ENCODE results near the gene GRIP1.
A peak's percentile ranks its signal among the peaks of the same experiment; 100 is the strongest.

The GRIP1 gene

DNA sequence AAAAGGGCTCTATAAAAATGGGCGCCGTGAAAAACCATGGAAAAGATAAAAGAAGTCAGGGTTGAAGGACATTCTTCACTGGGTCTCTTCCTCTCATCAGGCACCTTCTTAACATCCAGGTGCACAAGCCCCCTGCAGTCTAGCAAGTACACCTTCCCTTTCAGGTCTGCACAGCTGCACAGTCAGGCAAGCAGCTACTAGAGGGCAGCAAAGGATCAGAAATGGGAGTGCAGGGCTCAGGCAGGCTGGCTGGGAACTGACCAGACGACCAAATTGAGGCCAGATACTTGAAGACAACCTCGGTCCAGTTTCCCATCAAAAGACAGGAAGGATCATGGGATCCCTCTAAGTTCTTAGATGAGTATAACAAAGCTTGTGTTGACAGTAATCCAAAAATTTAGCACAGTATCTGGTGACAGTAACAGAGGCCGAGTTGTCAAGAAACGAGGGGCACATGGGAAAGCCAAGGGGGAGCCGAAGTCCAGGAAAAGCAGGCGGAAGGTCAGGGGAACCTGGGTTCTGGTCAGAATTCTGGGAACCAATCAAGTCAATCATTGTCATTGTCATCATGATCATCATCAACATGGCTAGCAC is 10.1 kb upstream of the GRIP1 start:
- DNase-seq = peak; percentile 27

DNA sequence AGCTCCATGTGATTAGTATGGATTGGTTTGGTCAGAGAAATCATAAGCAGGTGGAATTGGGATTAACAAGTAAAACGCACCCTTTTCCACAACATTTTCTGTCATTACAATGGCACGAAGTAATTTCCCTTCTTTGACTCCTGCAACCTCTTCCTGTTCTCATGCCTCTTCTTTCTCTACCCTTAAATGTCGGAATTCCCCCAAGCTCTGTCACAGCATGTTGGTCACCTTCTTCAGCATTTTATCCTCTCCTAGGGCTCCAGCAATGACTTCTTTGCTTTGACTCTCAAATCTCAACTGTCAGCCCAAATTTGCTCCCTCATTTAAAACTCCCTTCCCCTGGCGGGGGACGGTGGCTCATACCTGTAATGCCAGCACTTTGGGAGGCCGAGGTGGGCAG is 5.3 kb upstream of the GRIP1 start:
- DNase-seq = no peak

DNA sequence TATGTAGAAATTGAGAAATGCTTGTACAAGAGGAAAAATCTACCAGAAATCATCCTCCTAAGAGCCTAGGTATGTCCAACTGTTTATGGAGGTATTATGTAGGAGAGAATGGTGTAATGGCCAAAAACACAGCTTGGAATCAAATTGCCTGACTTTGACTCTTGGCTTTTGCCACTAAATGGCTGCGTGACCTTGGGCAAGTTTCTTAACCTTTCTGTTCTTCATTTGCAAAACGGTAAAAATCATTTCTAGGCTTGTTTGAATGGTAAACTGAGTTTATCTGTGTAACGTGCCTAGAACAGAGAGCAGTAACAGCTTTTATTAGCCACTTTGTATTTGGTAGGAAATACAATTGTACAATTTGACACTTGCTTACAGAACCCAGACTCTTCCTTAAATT is 4.9 kb upstream of the GRIP1 start:
- no peak for DNase-seq

DNA sequence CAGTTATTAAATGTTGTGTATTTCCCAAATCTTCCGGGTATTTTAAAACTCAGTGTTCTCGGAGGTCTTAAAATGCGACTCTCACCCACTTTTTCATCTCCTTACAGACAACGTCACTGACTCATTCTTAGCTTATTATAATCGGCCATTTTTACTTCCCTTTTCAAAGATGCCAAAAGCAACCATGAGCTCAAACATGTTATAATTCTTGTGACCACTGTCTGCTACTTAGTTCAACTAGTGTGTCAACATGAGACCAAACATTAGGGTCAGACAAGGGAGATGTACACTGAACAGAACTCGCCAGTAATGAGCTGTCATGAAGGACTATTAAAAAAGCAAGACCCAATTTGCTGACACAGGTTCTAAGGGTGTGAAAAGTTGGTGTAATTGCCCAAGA is 4.2 kb upstream of the GRIP1 start:
- DNase-seq = no peak

DNA sequence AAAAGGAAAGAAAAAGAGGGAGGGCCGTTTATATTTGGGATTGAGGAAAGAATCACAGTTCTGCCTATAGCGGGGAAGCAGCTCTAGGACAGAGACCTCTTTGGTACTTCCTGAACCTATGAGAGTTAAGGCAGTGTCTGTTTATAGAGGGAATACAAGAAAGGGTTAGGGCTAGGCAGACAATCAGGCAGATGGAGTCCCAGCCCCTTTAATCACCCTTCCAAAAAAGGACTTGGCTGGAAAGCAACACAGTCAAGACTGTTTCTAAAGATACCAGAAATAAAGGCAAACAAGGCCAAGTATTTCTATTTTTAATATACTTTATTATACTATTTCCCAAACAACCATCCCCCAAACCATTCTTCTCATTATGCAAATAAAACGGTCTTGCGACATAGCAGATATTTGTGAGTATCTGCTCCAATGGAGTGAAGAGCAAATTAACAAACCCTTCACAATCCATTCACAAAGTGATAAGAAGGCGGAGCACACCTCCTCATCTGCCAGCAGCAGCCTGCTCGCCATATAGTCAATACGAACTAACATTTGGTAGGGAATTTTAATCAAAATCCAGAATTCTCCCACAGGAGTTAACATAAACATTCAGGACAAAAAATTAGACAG is 697 bp upstream of the GRIP1 start:
- DNase-seq = no peak

DNA sequence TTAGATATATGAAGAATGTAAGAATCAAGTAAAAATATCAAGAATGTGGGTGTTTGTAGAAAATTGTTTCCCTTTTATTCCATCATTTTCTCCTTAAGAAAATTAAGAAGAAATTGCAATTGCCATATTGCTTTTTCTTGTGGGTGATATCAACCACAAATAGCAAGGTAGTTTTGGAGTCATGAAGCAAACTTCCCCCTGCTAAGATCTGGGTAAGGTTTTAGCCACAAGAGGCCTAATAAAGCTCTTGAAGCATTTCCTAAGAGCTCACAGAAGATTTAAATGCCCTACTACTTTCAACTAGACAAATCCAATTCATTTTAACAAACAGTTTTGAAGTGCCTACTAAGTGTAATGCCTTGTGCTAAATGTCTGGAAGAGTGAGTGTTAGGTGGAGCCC is 2.6 kb downstream of the GRIP1 start:
- DNase-seq = no peak

DNA sequence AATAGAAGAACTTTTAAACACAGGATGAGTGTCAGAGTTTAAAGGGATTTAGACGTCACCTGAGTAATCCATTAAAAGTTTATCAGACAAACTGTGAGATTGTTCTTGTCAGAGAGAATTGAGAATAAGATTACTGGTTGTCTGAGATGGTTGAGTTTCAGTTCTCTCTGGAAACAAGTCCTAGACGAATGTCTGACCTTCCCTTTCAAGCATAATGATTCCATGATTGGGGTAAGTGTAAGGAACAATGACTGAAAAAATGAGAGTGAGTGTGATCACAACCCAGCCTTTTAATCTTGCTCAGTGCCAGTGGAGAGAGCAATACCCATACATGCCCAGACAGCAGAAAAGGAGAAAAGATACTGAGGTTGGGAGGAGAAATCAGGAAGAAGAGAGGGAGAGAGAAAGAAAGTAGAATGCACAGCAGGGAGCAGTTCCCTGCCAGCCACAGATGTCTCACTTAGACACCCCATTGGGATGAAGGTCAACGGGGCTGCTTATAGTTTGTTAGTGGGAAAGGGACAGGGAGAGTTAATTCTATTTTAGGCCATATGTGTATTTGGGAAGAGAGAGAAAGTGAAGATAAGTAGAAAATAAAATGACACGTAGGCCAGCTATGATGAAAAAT is 4.3 kb downstream of the GRIP1 start:
- DNase-seq = no peak

DNA sequence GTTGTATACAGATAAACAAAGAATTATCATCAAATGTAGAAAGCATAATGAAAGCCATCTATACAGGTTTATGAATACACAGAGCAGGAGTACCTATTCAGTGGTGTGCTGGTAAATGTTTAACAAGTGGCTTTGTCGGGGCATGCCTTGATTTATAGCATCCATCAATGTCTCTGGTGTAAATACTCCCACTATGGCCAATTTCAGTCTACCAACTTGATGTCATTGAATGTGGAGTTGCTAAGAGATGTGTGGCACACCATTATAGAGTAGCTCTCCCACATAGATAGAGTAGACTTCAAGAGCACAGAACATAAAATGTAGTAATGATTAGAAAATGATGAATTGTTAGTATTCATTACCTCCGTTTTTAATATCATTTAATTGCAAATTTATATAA is 9.3 kb downstream of the GRIP1 start:
- DNase-seq = no peak

DNA sequence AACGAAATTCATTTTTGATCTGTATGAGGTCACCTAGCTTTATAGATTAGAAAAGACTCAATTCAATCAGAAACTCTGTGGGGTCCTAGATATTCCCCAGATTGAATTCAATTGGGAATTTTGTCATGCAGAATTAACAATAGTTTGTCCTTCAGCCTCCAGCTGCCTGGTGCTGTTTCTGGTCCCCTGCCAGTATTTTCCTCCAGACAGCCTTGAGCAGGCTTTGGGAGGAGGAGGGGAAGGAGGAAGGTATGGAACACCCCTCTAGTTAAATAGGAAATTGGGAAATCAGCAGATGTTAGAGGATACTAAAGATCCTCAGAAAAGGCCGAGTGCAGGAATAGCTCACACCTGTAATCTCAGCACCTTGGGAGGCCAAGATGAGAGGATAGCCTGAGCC is 10.6 kb downstream of the GRIP1 start:
- no peak for DNase-seq

DNA sequence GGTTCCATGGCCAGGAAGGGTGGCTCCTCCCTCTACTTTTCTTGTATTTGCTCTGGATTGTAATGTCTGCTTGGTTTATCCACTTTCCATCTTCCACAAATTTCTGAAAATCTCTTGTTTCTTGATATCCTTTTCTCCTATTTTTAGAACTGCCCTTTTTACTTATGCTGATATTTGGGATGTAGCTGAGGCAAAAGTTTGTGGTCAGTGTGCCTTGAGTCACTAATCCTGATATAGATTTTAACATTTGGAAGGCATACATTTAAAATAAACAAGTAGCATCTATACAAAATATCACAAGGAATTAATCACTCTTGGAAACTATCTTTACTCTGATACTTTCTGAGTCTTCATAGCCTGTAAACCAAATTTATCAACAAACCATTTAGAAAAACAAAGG is 11.0 kb downstream of the GRIP1 start:
- no peak for DNase-seq

DNA sequence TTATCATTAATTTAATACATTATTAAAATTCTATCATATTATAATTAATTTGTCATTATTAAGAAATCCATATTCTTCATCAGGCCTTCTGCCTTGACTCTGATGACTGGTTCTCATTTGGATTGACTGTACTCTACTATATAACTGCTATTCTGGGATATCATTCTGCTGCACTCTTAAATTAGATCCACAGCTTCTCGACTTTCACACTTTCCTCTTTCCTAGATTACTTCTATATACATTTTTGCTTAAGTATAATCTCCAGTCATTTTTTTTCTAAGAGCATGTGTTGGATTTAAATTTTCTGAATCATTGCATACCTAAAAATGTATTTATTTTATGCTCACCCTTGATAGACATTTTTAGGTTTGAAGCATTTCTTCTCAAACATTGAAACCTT is 12.4 kb downstream of the GRIP1 start:
- no peak for DNase-seq

DNA sequence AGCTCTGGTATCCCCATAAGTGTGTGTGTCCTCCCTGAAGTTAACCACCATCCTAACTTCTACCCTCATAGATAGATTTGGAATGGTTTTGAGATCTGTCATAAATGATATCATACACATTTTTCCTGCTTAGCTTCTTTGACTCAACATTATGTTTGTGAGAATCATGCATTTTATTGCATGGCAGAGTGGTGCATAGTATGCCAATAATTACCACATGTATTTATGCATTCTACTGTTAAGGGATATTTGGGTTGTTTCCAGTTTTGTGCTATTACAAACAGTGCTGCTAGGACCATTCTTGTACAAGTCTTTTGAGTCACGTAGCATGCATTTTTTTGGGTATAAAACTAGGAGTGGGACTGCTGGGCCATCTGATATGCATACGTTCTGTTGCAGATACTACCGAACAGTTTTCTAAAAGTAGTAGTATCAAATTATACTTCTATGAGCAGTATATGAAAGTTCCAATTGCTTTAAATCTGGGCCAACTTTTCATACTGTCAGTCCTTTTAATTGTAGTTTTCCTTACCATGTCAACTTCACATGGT is 13.4 kb downstream of the GRIP1 start:
- DNase-seq = no peak

DNA sequence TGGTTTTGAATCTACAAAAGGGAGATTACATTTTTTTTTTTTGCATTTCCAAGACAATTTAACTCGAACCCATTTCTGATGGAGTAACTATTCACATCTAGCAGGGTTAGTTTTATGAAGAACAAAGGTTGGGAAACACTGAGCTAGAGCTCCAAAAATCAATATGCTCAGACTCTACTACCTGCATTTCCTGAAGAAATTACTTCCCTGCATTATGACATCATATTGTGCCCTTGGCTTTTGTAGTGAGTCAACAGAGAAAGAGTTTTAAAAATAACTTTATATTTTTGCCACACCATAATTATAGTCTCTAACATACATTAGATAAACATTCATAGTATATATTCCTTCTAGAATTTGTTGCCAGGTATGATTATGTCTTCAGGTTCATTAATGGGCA is 14.8 kb downstream of the GRIP1 start:
- DNase-seq = no peak

DNA sequence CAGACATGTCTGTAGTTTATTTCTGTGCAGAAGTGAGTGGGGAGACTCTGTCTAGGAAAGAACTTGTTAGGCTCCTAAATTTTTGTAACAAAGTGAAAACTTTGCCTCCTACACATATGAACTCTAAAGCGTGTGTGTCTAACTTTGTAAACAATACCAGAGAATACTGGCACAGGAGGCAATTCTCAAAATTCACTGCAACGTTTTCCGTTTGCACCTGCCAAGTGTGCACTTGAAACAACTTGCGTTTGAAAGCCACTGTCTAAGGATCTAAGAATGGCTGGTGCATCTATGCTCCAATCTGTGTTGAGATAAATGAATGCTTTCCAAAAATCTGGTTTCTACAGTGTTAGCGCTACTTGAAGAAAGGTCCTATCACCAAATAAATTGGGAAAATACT is 15.3 kb downstream of the GRIP1 start:
- no peak for DNase-seq

DNA sequence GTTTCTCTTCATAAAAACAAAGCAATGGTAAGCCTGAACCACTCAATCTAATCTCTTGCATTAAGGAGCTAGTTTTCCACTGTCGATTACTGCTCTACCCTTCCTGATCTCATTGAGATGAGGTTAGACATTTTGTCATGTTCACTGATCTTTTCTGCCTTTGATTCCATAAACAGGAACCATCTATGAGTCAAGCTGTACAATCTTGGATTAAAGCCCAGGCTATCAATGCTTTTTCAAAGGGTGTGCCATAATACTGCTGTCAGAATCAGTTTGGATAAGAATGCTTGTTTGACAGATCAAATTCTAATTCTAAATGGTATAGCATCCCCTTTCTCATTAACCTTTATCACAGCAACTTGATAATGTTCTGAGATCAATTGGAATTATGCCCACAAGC is 16.1 kb downstream of the GRIP1 start:
- no peak for DNase-seq

DNA sequence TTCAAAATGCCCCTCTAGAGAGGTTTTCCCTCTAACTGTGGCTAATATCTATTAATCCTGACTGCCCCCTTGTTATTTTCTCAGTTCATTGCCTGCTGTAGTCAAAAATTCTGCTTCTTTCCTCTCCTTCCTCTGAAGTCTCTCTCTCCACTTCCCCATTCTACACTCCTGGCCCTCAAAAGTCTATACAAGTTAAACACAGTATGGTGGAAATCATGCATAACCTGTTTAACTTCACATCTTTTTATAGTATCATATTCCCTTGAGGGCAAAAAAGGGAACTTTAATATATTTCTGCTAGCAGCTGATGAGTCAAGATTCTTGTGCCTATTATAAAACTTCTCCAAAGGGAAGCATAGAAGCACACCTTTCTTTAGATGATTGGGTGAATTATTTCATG is 16.7 kb downstream of the GRIP1 start:
- no peak for DNase-seq

DNA sequence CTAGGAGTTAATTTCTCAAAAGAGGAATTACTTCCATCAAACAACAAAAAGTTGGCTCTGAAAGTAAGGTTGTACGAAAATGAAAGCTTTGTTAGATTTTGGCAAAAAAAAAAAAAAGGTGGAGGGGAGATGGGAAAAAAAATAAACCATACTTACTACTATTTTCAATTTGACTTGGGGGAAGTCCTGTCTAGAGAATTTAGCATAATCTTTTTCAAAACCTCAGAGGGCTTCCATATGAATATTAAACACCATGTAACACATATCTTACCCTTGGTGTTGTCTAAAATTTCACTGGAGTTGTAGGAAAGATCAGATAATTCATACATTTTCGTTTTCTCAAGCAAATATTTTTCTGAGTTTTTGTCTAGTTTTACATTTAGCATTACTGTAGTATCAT is 17.5 kb downstream of the GRIP1 start:
- no peak for DNase-seq

DNA sequence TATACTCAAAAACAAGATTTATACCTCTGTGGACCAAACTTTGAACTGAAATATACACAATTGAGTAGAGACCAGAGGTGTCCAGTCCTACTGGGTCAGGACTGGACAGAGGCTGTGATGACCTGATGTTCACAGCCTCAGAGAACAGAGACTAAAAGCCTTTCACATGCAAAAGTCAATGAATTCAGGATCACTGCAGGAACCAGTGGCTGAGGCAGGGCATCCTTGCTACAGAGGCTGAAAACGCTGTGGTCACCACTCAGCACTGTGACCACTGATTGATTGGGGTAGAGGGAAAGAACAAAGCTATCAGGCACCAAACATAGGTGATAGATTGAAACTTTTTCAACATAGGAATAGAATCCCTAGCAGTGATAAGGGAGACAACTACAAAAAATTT is 25.1 kb downstream of the GRIP1 start:
- no peak for DNase-seq

DNA sequence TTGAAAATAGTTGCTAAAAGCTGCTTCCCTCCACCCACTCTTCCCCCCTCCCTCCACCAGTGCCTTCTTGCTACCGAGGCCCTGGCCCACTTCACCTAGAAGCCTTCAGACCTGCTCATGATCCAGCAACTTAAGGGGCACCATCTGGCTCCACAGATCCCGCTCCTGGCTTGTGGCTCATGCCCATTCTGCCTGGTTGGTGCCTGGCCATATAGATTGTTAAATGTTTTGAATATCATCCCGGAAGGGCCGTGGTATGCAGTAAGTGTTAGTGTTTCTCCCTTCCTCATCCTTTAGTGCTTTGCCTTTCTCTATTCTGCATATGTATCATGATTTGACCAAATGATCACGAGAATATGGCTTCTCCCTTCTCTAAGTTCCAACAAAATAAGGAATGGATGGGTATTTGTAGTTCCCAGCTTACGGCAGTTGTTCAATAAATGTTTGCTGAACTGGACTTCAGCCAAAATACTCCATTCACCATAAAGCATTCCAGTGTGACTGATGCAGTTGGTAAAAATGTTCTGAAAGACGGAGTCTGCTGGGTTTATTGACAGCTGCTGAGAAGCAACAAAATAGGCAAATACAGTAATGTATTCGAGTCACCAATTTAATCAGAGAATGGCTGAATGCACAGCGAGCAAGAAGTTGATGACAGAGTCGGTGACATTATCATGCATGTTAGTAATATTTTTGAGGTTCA is 30.7 kb downstream of the GRIP1 start:
- no peak for DNase-seq

DNA sequence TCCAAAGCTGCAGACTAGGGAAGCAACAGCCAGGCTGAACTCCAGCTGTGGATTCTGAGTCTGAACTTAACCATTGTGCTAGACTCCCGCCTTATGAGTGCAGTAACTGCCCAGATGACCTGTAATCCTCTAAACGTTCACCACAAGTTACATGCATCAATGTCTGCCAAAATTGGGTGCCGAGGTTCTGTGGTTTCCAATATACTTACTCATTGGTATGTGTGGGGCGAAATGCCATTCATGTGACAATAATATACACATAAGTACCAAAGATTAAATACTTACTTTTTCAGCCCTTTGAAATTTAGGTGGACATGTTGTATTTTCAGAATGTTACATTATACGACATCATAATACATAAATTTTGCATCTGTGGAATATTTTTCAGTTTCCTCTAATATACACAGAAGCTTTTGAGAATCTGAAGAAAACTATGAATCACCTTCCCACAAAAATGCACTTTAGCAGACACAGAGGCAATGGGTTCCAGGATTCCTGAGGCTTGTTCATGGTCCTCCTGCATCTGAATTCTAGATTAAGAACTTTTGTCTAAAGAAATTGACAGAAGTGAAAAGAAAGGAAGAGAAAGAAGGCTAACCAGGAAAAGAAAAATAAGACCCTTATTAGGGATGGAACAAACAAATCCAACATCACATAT is 31.7 kb downstream of the GRIP1 start:
- DNase-seq = no peak

DNA sequence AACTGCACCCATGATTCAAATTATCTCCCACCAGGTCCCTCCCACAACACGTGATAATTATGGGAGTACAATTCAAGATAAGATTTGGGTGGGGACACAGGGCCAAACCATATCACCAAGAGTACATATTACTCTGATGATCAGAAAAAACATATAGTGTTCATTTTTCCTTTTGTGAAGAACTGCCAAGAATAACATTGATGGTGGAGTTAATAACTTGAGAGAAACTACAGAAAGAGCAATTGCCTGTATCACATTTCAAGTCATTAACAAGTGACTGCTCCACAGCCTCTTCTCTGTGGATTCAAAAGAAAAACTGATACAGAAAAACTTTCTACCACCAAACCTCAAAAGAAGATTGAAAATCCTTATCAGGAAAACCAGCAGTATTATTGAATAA is 34.7 kb downstream of the GRIP1 start:
- DNase-seq = no peak

DNA sequence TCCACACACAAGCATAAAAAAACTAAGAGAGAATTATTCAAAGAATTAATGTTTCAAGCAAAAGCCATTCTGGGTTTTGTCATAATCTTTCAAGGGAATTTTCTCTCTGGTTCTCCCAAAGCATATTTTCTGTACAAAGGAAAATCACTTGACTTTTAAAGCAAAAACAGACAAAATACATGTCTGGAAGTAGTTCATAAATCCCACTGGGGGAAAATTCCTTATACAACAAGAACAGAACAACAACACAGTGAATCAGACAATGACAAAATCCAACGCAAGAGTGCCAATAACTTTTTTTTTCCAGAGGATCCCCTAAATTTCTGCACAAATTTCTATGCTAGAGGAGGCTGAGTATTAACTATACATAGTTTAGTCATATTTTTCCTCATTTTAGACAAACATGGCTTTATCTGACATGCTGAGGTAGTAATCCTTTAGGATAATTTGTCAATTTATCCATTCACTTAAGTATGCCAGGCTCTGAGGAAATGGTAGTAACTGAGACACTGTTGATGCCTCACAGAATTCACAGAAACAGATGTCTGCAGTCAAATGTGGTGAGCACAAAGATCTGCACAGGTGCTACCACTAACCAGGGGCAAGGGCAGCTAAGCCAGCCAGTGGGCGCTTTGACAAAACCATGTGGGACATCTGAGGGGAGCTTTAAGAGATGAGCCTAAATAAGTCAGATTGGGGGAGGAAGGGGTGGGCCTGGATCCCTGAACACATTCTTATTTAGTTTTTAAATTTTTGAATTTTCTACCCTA is 38.0 kb downstream of the GRIP1 start:
- no peak for DNase-seq

DNA sequence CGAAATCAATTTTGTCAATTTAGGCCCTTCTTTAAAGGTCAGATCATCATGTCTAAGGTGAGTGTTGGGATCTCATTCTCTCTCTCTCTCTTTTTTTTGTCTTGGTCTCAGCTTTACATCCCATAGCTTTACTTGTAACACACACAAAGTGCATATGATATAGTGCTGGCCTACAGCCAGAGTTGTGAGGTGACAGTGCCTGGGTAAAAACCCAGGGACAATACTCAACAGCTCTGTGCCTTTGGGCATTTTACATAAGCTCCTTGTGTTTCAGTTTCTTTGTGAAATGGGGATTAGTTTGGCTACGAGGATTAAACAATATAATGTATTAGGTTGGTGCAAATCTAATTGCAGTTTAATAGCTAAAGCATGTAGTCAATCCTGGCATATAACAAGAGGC is 40.2 kb downstream of the GRIP1 start:
- DNase-seq = no peak
